Spinal cord (tissue), 10 donors: ENCODE results near the gene STRN4. TPM values are rescaled to one million over a fixed set of nuclear protein-coding genes. Genes with fewer than 3 reads are reported as not detected.

Experiments used
- DNase-seq, 6 donors: peaks; one replicate each; pipeline versions ENCODE4 v3.0.0 to v3.0.0-alpha.2; 2013 to 2015; ENCODE audit warnings: low spot score in 6 of 6, low read depth in 4 of 6
- H3K27ac ChIP-seq: one replicate; pipeline ENCODE4 v1.5.1; 2013; ENCODE audit warnings: low read depth, low read length, control low read depth
- H3K27me3 ChIP-seq: one replicate; pipeline ENCODE4 v1.6.1; 2013; ENCODE audit warnings: low read length; ENCODE audit not compliant: control insufficient read depth, insufficient read depth
- H3K36me3 ChIP-seq: one replicate; pipeline ENCODE4 v1.6.1; 2013; ENCODE audit warnings: low read length; ENCODE audit not compliant: control insufficient read depth, insufficient read depth
- H3K4me1 ChIP-seq: one replicate; pipeline ENCODE4 v1.6.1; 2013; ENCODE audit warnings: low read length; ENCODE audit not compliant: control insufficient read depth, insufficient read depth
- H3K4me3 ChIP-seq: one replicate; pipeline ENCODE4 v1.5.1; 2013; ENCODE audit warnings: low read depth, low read length, control low read depth
- H3K9me3 ChIP-seq: one replicate; pipeline ENCODE4 v1.6.1; 2013; ENCODE audit warnings: low read length; ENCODE audit not compliant: control insufficient read depth, insufficient read depth
- WGBS: methylation state at CpG from one replicate; pipeline ENCODE4 v1.1.5; 2013; ENCODE audit warnings: missing lambda C conversion rate; ENCODE audit not compliant: insufficient coverage; 5-methylcytosine and 5-hydroxymethylcytosine counted together
- polyA plus RNA-seq, 2 donors: library from polyadenylated mRNA; unstranded; fragments of 120-200 nt; gene quantifications; one replicate each; pipeline ENCODE4 v1.2.1, GENCODE V29; 2013; ENCODE audit not compliant: insufficient read length in 2 of 2
- total RNA-seq, 2 donors: library from RNA; depleted of rRNA in 1 of 2; stranded (reverse); fragments of 120-200 nt in 1 of 2; fragments of >200 nt in 1 of 2; gene quantifications; one replicate each; pipeline versions ENCODE4 v1.2.3 to v1.2.4, GENCODE V29; 2013 to 2014
- donor health status: healthy.

Gene STRN4
- total and polyA plus RNA-seq, 4 donors = 42.4 to 155 (median 98.5) TPM

DNA sequence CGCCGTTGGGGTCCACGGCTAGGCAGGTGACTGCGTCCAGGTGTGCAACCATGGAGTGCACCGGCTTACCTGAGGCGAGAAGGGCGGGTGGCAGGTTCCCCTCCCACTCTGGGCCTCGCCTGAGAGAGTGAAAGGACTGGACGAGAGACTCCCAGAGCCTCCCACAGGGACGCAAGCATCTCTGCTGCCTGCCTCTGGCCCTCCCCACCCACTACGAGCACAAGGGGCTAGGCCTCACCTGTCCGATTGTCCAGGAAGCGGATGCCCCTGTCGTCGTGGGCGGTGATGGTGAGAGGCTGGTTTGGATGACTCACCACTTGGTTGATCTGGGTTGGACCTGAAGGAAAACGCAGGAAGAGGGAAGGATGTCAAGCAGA is 24.3 kb downstream of the STRN4 start:
- H3K27ac ChIP-seq = no peak overlapping the region
- no peak overlapping the region for H3K4me3 ChIP-seq
- peaks cover 92% of the 10 kb centered on the region for H3K36me3 ChIP-seq
- no peak for DNase-seq
- 91% methylated on average over 14 of the region's 17 CpGs for WGBS
- no peaks in the 10 kb centered on the region for H3K9me3 ChIP-seq
- H3K27me3 ChIP-seq = no peaks in the 10 kb centered on the region
- H3K4me1 ChIP-seq = peaks cover 34% of the 10 kb centered on the region

DNA sequence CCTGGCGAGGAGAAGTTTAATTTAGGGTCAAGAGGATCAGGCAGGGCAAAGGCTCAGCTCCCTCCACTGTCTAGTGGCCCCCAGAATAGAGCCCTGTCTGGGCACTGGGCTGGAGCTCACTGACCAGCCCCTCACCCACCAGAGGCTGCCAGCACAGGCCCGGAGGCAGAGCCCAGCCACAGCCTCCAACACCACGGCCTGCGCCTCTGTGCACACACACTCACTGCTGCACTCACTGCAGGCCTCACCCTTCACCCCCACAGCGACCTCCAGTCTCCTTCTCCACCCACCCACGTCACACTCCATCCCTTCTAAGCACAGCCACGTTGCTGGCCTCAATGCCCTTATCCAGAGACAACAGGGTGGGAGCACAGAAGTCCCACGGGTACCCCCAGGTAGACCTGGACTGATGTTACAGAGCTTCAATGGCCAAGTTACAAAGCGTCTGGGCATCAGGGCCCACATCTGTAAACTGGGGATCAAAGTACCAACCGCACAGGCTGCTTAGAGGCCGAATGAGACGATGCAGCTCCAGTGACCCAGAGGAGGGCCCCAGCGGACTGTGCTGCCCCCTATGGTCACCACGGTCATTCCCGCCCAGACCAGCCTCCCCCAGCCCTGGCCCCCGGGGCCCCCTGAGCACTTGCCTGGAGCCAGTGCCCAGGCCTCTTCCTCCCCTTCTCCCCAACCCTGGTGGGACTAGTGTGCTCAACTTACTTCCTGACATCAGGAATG is 24.8 kb downstream of the STRN4 start:
- no peak overlapping the region for H3K4me3 ChIP-seq
- peaks cover 87% of the 10 kb centered on the region for H3K36me3 ChIP-seq
- 79% methylated on average over 16 of the region's 16 CpGs for WGBS
- H3K9me3 ChIP-seq = no peaks in the 10 kb centered on the region
- no peak for DNase-seq
- H3K27ac ChIP-seq = no peak overlapping the region
- no peaks in the 10 kb centered on the region for H3K27me3 ChIP-seq
- peaks cover 32% of the 10 kb centered on the region for H3K4me1 ChIP-seq

- Histone ChIP-seq H3K9me3 (no peaks in the 10 kb centered on the region), H3K27ac (no peak overlapping the region), H3K4me1 (peaks cover 38% of the 10 kb centered on the region), H3K4me3 (no peak overlapping the region), H3K27me3 (no peaks in the 10 kb centered on the region), H3K36me3 (peaks cover 79% of the 10 kb centered on the region)
- 95% methylated on average over 22 of the region's 22 CpGs for WGBS
- no peak for DNase-seq
These were observed 25.6 kb downstream of the STRN4 start for GRCh38 chr19:46720503-46721239.

DNA sequence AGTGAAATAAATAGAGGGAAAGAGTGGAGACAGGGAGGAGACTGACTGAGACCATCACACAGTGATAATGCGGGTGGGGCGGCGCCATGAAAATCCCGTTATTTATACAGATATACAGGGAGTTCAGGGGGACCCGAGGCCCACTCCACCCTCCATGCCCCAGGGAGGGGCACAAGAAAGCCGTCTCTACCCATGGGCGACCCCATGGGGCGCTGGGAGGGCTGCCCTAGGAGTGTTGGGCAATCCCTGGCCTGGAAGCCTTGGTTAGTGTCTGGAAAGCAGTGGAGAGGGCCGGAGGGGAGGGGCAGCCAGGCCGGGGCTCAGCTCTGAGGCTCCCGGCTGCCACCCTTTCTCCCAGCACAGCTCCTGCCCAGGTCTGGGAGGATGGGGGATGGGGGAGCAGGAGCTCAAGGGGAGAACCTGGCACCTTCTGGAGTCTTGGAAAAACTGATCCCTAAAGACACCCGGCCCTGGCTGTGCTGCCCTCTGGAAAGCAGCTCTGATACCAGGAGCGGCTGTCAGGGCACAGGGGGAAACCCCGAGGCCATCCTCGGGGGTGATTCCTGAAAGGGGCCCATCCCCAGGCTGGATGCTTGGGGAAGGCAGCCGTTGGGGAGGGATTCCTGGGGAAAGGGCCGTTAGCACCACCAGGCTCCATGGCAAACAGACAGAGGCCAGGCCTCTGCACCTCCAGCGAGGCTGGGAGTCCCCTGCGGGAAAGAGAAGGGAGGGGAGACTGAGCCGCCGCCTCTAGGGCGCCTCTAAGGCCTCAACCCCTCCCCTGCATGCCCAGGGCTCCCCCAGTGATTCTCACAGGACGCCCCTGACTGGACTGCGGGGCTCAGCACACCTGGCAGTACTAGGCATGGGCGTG is 26.4 kb downstream of the STRN4 start:
- Histone ChIP-seq H3K27me3 (no peaks in the 10 kb centered on the region), H3K4me3 (no peak overlapping the region), H3K27ac (no peak overlapping the region), H3K9me3 (no peaks in the 10 kb centered on the region), H3K36me3 (peaks cover 71% of the 10 kb centered on the region), H3K4me1 (peaks cover 43% of the 10 kb centered on the region)
- no peak for DNase-seq
- WGBS = 76% methylated on average over 11 of the region's 25 CpGs

- no peak for DNase-seq
- Histone ChIP-seq H3K36me3 (peaks cover 63% of the 10 kb centered on the region), H3K4me3 (no peak overlapping the region), H3K27ac (no peak overlapping the region), H3K27me3 (no peaks in the 10 kb centered on the region), H3K9me3 (no peaks in the 10 kb centered on the region), H3K4me1 (peaks cover 50% of the 10 kb centered on the region)
- 74% methylated on average over 8 of the region's 15 CpGs for WGBS
These were observed 27.2 kb downstream of the STRN4 start for GRCh38 chr19:46718934-46719622.

DNA sequence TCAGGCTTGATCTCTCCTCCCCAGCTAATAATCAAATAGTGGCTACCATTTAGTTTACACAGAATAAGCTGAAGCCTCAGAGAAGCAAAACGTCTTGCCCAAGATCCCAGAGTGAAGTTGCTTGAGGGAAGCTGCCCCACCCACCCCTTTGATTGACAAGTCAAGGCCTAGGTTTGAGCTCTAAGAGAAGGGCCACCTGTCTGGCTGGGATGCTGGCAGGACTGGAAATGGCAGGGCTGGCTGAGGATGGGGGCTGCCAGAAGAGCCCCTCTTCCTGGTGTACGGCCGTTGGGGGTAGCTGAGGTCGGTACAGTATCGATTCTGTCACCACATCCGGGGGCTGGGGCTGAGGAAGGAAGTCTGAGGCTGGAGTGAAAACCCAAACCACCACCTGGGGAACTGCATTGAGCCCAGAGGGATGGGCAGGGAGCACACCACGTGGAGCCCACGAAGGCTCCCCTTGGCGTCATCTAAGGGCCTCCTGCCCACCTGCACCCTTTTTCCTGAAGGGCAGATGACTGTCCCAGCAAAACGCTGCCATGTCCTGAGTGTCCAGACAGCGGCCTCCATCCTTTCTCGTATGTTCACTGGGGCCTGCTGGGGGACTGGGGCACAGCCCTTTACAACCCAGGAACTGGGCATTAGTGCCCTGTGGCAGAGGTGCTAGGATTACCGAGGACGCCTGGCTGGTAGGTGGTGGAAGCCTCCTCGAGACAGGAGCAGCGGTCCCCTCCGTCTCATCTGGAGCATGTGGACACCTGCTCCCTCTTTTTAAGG is 27.9 kb downstream of the STRN4 start:
- DNase-seq = no peak
- Histone ChIP-seq H3K27me3 (no peaks in the 10 kb centered on the region), H3K4me1 (peaks cover 57% of the 10 kb centered on the region), H3K36me3 (peaks cover 56% of the 10 kb centered on the region), H3K9me3 (no peaks in the 10 kb centered on the region), H3K27ac (no peak overlapping the region), H3K4me3 (no peak overlapping the region)
- 73% methylated on average over 9 of the region's 17 CpGs for WGBS

DNA sequence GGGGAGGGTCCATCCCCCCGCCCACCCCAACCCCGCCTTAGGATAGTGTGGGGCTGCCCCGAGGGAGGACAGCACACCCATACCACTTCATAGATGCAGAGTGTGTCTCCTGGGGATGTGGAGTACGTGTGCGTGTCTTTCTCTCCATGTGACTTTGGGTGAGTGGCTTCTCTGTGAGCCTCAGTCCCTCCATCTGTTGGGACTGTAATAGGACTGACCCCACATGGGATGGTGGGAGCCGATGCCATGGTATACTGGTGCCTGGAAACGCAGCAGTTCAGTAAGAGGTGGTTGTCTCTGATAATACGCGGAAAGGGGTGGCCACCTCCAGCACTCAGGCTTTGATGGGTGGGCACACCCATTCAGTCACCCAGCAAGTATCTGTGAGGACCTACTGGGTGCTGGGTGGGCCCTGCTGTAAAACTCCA is 28.5 kb downstream of the STRN4 start:
- Histone ChIP-seq H3K9me3 (no peaks in the 10 kb centered on the region), H3K27ac (peak overlapping the region; percentile 92), H3K4me1 (peaks cover 55% of the 10 kb centered on the region), H3K27me3 (no peaks in the 10 kb centered on the region), H3K4me3 (peak overlapping the region; percentile 77), H3K36me3 (peaks cover 50% of the 10 kb centered on the region)
- WGBS = 31% methylated on average over 6 of the region's 9 CpGs
- no peak for DNase-seq

- Histone ChIP-seq H3K27ac (peak within 1 kb of the TSS; percentile 92), H3K4me1 (peaks cover 50% of the 10 kb centered on the region), H3K27me3 (no peaks in the 10 kb centered on the region), H3K9me3 (no peaks in the 10 kb centered on the region), H3K4me3 (peak within 1 kb of the TSS; percentile 77), H3K36me3 (peaks cover 44% of the 10 kb centered on the region)
- DNase-seq = peak; percentile 70 to 95 (median 77)
- WGBS = under 1% methylated on average over 37 of the region's 52 CpGs
These were observed 29.1 kb downstream of the STRN4 start, which contains the start of gene PRKD2 for GRCh38 chr19:46717034-46717715. Gene PRKD2, minus strand, starts transcription at chr19:46717114. Its CDS starts 744 bp downstream, at chr19:46716370.
